Natural killer cell (primary cell): ENCODE data around the gene UQCC5. TPM values are rescaled to one million over a fixed set of nuclear protein-coding genes. Genes with fewer than 3 reads are reported as not detected.

ENCODE experiments used
- ATAC-seq, 3 donors: fragments of 150-1000 bp in 2 of 3; fragments of 200-7000 bp in 1 of 3; cut with Tn5 transposase; 1 replicate in 1 of 3; 2 replicates in 2 of 3; pipeline ENCODE4 v1.10.0; 2021; ENCODE audit warnings: mild to moderate bottlenecking in 2 of 3, moderate library complexity in 2 of 3
- DNase-seq, 2 donors: peaks; one replicate each; pipeline versions ENCODE4 v3.0.0 to v3.0.0-alpha.2; 2013 to 2021; ENCODE audit warnings: mixed read lengths in 1 of 2
- H3K27ac ChIP-seq: one replicate; pipeline ENCODE4 v1.5.1; 2013; ENCODE audit warnings: mild to moderate bottlenecking, low read length
- H3K27me3 ChIP-seq: one replicate; pipeline ENCODE4 v1.6.1; 2013; ENCODE audit warnings: low read length; ENCODE audit not compliant: control insufficient read depth, insufficient read depth
- H3K36me3 ChIP-seq: one replicate; pipeline ENCODE4 v1.6.1; 2013; ENCODE audit warnings: low read length; ENCODE audit not compliant: control insufficient read depth, insufficient read depth
- H3K4me1 ChIP-seq: one replicate; pipeline ENCODE4 v1.6.1; 2013; ENCODE audit warnings: low read length; ENCODE audit not compliant: control insufficient read depth, insufficient read depth
- H3K4me3 ChIP-seq: one replicate; pipeline ENCODE4 v1.5.1; 2013; ENCODE audit warnings: low read length
- H3K9me3 ChIP-seq: one replicate; pipeline ENCODE4 v1.6.1; 2013; ENCODE audit warnings: low read length; ENCODE audit not compliant: control insufficient read depth, insufficient read depth
- H3K27ac Mint-ChIP-seq, 2 donors: one replicate each; pipeline ENCODE4 v1.8.0; 2022; ENCODE audit warnings: mild to moderate bottlenecking in 2 of 2, mixed read lengths in 2 of 2, moderate library complexity in 1 of 2
- H3K27me3 Mint-ChIP-seq, 2 donors: one replicate each; pipeline ENCODE4 v1.8.0; 2022; ENCODE audit warnings: low read depth in 2 of 2, mixed read lengths in 2 of 2
- H3K36me3 Mint-ChIP-seq: one replicate; pipeline ENCODE4 v1.8.0; 2022; ENCODE audit warnings: mixed read lengths
- H3K4me1 Mint-ChIP-seq, 2 donors: one replicate each; pipeline ENCODE4 v1.8.0; 2022; ENCODE audit warnings: mixed read lengths in 2 of 2
- H3K4me3 Mint-ChIP-seq: one replicate; pipeline ENCODE4 v1.8.0; 2022; ENCODE audit warnings: mild to moderate bottlenecking, moderate library complexity, mixed read lengths
- H3K9me3 Mint-ChIP-seq, 2 donors: one replicate each; pipeline ENCODE4 v1.8.0; 2022; ENCODE audit warnings: mixed read lengths in 2 of 2
- CTCF ChIP-seq: fragments of 200-600 bp; IDR thresholded peaks from one replicate; pipeline ENCODE4 v1.8.0; 2022; ENCODE audit warnings: antibody characterized with exemption
- WGBS: methylation state at CpG from one replicate; pipeline ENCODE4 v1.1.7; 2013; ENCODE audit warnings: missing lambda C conversion rate; ENCODE audit not compliant: insufficient coverage; 5-methylcytosine and 5-hydroxymethylcytosine counted together
- intact Hi-C: fragments of 100-400 bp; cut with micrococcal nuclease; formaldehyde crosslinking; loops from one replicate; pipeline ENCODE4 v1.14.2; 2022
- total RNA-seq, 4 donors: library from RNA; stranded (reverse); fragments of 120-200 nt in 1 of 4; gene quantifications; one replicate each; pipeline versions ENCODE4 v1.2.3 to v1.2.4, GENCODE V29; 2013 to 2022

UQCC5 gene
- total RNA-seq, 3 donors from 2014 or later (not counting 1 experiment from before 2014, with no cell fraction given): 4.1 to 9.5 (median 7.3) TPM

- peaks cover 48% of the 10 kb centered on the region for H3K4me1 ChIP-seq
- H3K4me3 ChIP-seq: peak overlapping the region; percentile 94
- peak overlapping the region; percentile 95 to 96 for H3K27ac Mint-ChIP-seq
- H3K4me1 Mint-ChIP-seq: peaks cover 42 to 51% of the 10 kb centered on the region in 2 donors
- intact Hi-C loops: loop anchor here (5.0 kb wide), 1 partner anchor 80 kb away; the partner anchor contains the start of gene NISCH
- WGBS: 12% methylated on average over 6 of the region's 6 CpGs
- TF ChIP-seq CTCF: no peak
- DNase-seq: no peak
- H3K27me3 Mint-ChIP-seq: no peaks in the 10 kb centered on the region
- peak overlapping the region; percentile 83 for H3K27ac ChIP-seq
- H3K9me3 ChIP-seq: no peaks in the 10 kb centered on the region
- peaks cover 7% of the 10 kb centered on the region for H3K36me3 ChIP-seq
- H3K27me3 ChIP-seq: no peaks in the 10 kb centered on the region
- no peaks in the 10 kb centered on the region for H3K36me3 Mint-ChIP-seq
- H3K4me3 Mint-ChIP-seq: peak overlapping the region; percentile 98
- no peak for ATAC-seq
- H3K9me3 Mint-ChIP-seq: no peaks in the 10 kb centered on the region
Measured at GRCh38 chr3:52537165-52537620, 788 bp downstream of the UQCC5 start.

GRCh38 chr3:52537726-52538421 is 1.5 kb downstream of the UQCC5 start:
- ATAC-seq (no peak), DNase-seq (peak in 1 of 2 donors; percentile 10)
- H3K4me1 ChIP-seq: peaks cover 41% of the 10 kb centered on the region
- intact Hi-C loops: loop anchor here (5.0 kb wide), 1 partner anchor 81 kb away; the partner anchor contains the start of gene NISCH
- no peaks in the 10 kb centered on the region for H3K9me3 ChIP-seq
- TF ChIP-seq CTCF: no peak
- H3K36me3 ChIP-seq: peaks cover 7% of the 10 kb centered on the region
- Mint-ChIP-seq H3K27ac (peak overlapping the region; percentile 95 to 96), H3K4me1 (peaks cover 42 to 44% of the 10 kb centered on the region in 2 donors), H3K9me3 (no peaks in the 10 kb centered on the region), H3K4me3 (peak overlapping the region; percentile 98), H3K36me3 (no peaks in the 10 kb centered on the region), H3K27me3 (no peaks in the 10 kb centered on the region)
- H3K4me3 ChIP-seq: no peak overlapping the region
- WGBS: 89% methylated on average over 7 of the region's 7 CpGs
- no peaks in the 10 kb centered on the region for H3K27me3 ChIP-seq
- H3K27ac ChIP-seq: no peak overlapping the region

GRCh38 chr3:52539010-52539653 is 2.7 kb downstream of the UQCC5 start:
- Histone ChIP-seq H3K27ac (no peak overlapping the region), H3K9me3 (no peaks in the 10 kb centered on the region), H3K4me3 (no peak overlapping the region), H3K36me3 (peaks cover 7% of the 10 kb centered on the region), H3K27me3 (no peaks in the 10 kb centered on the region), H3K4me1 (peaks cover 37% of the 10 kb centered on the region)
- no peak for ATAC-seq
- H3K4me3 Mint-ChIP-seq: peak overlapping the region; percentile 21
- intact Hi-C loops: loop anchor here (5.0 kb wide), 1 partner anchor 82 kb away; the partner anchor contains the start of gene NISCH
- no peak for DNase-seq
- 90% methylated on average over 5 of the region's 5 CpGs for WGBS
- no peak for TF ChIP-seq CTCF
- peak overlapping the region; percentile 15 to 62 for H3K27ac Mint-ChIP-seq
- no peaks in the 10 kb centered on the region for H3K36me3 Mint-ChIP-seq
- no peaks in the 10 kb centered on the region for H3K9me3 Mint-ChIP-seq
- no peaks in the 10 kb centered on the region for H3K27me3 Mint-ChIP-seq
- H3K4me1 Mint-ChIP-seq: peaks cover 42 to 43% of the 10 kb centered on the region in 2 donors
